Spinal cord (tissue), 10 donors: Measurements from ENCODE around the gene COQ8B. TPM values are rescaled to one million over a fixed set of nuclear protein-coding genes. Genes with fewer than 3 reads are reported as not detected.

Source experiments
- DNase-seq, 6 donors: peaks; one replicate each; pipeline versions ENCODE4 v3.0.0 to v3.0.0-alpha.2; 2013 to 2015; ENCODE audit warnings: low spot score in 6 of 6, low read depth in 4 of 6
- H3K27ac ChIP-seq: one replicate; pipeline ENCODE4 v1.5.1; 2013; ENCODE audit warnings: low read depth, low read length, control low read depth
- H3K27me3 ChIP-seq: one replicate; pipeline ENCODE4 v1.6.1; 2013; ENCODE audit warnings: low read length; ENCODE audit not compliant: control insufficient read depth, insufficient read depth
- H3K36me3 ChIP-seq: one replicate; pipeline ENCODE4 v1.6.1; 2013; ENCODE audit warnings: low read length; ENCODE audit not compliant: control insufficient read depth, insufficient read depth
- H3K4me1 ChIP-seq: one replicate; pipeline ENCODE4 v1.6.1; 2013; ENCODE audit warnings: low read length; ENCODE audit not compliant: control insufficient read depth, insufficient read depth
- H3K4me3 ChIP-seq: one replicate; pipeline ENCODE4 v1.5.1; 2013; ENCODE audit warnings: low read depth, low read length, control low read depth
- H3K9me3 ChIP-seq: one replicate; pipeline ENCODE4 v1.6.1; 2013; ENCODE audit warnings: low read length; ENCODE audit not compliant: control insufficient read depth, insufficient read depth
- WGBS: methylation state at CpG from one replicate; pipeline ENCODE4 v1.1.5; 2013; ENCODE audit warnings: missing lambda C conversion rate; ENCODE audit not compliant: insufficient coverage; 5-methylcytosine and 5-hydroxymethylcytosine counted together
- polyA plus RNA-seq, 2 donors: library from polyadenylated mRNA; unstranded; fragments of 120-200 nt; gene quantifications; one replicate each; pipeline ENCODE4 v1.2.1, GENCODE V29; 2013; ENCODE audit not compliant: insufficient read length in 2 of 2
- total RNA-seq, 2 donors: library from RNA; depleted of rRNA in 1 of 2; stranded (reverse); fragments of 120-200 nt in 1 of 2; fragments of >200 nt in 1 of 2; gene quantifications; one replicate each; pipeline versions ENCODE4 v1.2.3 to v1.2.4, GENCODE V29; 2013 to 2014
- donor health status: healthy.

Gene COQ8B
- total and polyA plus RNA-seq, 4 donors, result 25.7 to 47.9 (median 43.6) TPM

DNA sequence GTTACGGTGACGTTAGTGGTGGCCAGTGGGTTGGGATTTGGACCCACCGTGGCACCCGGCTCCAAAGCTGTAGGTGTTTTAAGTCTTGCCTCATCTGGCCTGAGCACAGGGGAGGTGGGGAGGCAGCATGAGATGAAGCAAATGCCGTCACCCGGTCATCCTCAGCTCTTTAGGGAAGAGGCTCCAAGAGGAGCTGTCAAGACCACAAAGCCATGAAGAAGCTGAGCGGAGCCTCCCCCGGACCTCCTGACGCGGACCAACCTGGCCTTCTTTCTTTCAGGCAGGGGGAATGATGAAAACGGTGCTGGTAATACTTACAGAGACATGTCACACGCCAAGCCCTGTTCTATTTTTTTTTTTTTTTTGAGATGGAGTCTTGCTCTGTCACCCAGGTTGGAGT is 26.2 kb upstream of the COQ8B start:
- no peak overlapping the region for H3K27ac ChIP-seq
- no peak overlapping the region for H3K4me3 ChIP-seq
- H3K27me3 ChIP-seq, result no peaks in the 10 kb centered on the region
- H3K9me3 ChIP-seq, result no peaks in the 10 kb centered on the region
- peaks cover 15% of the 10 kb centered on the region for H3K4me1 ChIP-seq
- peaks cover 46% of the 10 kb centered on the region for H3K36me3 ChIP-seq
- no peak for DNase-seq
- WGBS, result 85% methylated on average over 10 of the region's 12 CpGs

DNA sequence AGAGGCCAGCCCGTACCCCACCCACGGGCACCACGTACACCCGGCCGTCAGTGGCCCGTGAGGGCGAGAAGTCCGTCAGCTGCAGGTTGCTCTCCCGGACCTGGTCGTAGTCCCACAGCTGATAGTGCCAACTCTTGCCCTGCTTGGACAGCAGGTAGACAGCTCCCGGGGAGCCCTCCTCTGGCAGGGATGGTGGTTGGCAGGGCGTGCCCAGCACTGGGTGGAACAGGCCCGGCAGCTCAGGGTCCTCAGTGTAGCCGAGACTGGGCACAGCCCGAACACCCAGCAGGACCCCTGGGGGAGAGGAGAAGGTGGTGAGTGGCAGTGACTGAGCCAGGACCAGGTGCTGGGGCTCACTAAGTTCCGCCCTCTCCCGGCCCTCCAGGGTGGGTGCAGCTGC is 25.8 kb upstream of the COQ8B start:
- DNase-seq, result no peak
- Histone ChIP-seq H3K9me3 (no peaks in the 10 kb centered on the region), H3K27me3 (no peaks in the 10 kb centered on the region), H3K27ac (no peak overlapping the region), H3K36me3 (peaks cover 50% of the 10 kb centered on the region), H3K4me3 (no peak overlapping the region), H3K4me1 (peaks cover 15% of the 10 kb centered on the region)
- WGBS, result 92% methylated on average over 17 of the region's 17 CpGs

DNA sequence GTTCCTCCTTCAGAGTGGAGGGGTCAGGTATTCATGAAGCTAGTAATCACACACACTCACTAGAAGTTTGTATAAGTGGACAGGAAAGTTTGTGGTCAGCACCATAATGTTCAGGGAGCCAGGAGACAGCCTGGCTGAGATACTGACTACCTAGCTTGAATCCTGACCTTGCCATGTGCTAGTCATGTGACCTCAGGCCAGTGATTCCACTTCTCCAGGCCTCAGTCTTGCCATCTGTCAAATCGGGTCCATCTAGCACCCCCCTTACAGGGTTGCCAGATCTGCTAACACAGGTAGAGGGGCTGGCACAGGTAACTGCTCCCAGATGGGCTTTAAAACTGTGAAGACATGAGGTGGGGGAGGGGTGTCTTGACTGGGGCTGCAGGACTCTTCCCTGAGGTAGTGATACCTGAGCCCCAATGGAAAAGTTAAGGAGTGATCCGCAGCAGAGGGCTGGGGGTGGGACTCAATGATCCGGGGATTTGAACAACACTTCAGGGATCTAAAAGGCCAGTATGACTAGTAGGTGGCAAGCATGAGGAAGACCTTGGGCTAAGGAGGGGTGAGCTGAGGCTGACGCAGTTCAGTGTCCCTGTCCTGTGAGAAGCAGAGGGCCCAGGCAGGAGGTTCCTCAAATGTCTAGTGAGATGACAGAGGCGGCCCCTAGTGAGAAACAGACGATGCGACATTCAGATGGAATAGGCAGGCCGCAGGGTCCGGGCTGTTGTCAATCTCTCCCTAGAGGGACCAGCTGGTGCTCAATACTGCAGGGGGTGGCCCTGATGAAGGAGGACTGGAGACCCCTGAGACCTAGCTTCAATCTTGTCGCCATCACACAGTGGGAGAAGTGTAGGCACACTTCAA is 25.1 kb upstream of the COQ8B start:
- H3K27ac ChIP-seq, result no peak overlapping the region
- peaks cover 15% of the 10 kb centered on the region for H3K4me1 ChIP-seq
- H3K36me3 ChIP-seq, result peaks cover 57% of the 10 kb centered on the region
- H3K4me3 ChIP-seq, result no peak overlapping the region
- no peaks in the 10 kb centered on the region for H3K9me3 ChIP-seq
- H3K27me3 ChIP-seq, result no peaks in the 10 kb centered on the region
- DNase-seq, result no peak
- WGBS, result 69% methylated on average over 9 of the region's 10 CpGs

GRCh38 chr19:40740747-40741146 is 24.1 kb upstream of the COQ8B start:
- Histone ChIP-seq H3K4me1 (peaks cover 15% of the 10 kb centered on the region), H3K27ac (peak overlapping the region; percentile 73), H3K36me3 (peaks cover 67% of the 10 kb centered on the region), H3K27me3 (no peaks in the 10 kb centered on the region), H3K9me3 (no peaks in the 10 kb centered on the region), H3K4me3 (no peak overlapping the region)
- WGBS, result 60% methylated on average over 3 of the region's 6 CpGs
- DNase-seq, result peak in 2 of 6 donors; percentile 44 to 62

GRCh38 chr19:40739871-40740703 is 23.4 kb upstream of the COQ8B start:
- 77% methylated on average over 15 of the region's 16 CpGs for WGBS
- H3K27ac ChIP-seq, result peak overlapping the region; percentile 73

DNA sequence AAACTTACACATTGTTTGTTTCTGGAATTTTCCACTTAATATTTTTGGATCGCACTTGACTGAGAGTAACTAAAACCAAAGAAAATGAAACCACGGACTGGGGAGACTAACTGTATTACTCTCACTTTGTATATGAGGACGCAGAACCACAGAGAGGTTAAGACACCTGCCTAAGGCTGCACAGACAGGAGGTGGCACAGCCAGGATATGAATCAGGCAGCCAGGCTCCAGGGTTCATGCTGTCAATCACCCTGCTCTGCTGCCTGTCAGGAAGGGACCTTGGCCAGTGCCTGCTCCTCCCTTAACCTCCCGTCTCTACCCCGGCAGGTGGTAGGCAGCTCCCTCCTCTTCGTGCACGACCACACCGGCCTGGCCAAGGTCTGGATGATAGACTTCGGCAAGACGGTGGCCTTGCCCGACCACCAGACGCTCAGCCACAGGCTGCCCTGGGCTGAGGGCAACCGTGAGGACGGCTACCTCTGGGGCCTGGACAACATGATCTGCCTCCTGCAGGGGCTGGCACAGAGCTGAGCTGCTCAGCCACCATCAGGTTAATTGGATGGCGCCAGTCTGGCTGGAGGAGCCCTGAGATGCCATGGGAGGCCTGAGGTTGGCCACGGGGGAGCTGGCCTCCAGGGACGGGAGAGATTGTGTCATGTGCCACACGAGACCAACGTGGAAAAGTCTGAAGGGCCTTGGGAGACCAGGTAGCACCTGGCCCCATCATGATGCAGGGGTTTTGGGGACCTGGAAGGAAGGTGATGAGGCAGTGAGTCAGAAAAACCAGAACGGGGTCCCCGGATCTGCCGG is 22.5 kb upstream of the COQ8B start:
- Histone ChIP-seq H3K27ac (no peak overlapping the region), H3K4me3 (no peak overlapping the region), H3K36me3 (peaks cover 73% of the 10 kb centered on the region), H3K9me3 (no peaks in the 10 kb centered on the region), H3K27me3 (no peaks in the 10 kb centered on the region), H3K4me1 (peaks cover 15% of the 10 kb centered on the region)
- 92% methylated on average over 21 of the region's 22 CpGs for WGBS
- DNase-seq, result no peak

More at GRCh38 chr19:40739871-40740703, 23.4 kb upstream of the COQ8B start:
- Histone ChIP-seq H3K9me3 (no peaks in the 10 kb centered on the region), H3K4me1 (peaks cover 15% of the 10 kb centered on the region), H3K36me3 (peaks cover 72% of the 10 kb centered on the region), H3K27me3 (no peaks in the 10 kb centered on the region), H3K4me3 (no peak overlapping the region)
- DNase-seq, result no peak

GRCh38 chr19:40737102-40737644 is 20.5 kb upstream of the COQ8B start:
- DNase-seq, result no peak
- 78% methylated on average over 7 of the region's 9 CpGs for WGBS
- no peaks in the 10 kb centered on the region for H3K27me3 ChIP-seq
- no peak overlapping the region for H3K27ac ChIP-seq
- H3K36me3 ChIP-seq, result peaks cover 70% of the 10 kb centered on the region
- peaks cover 15% of the 10 kb centered on the region for H3K4me1 ChIP-seq
- H3K9me3 ChIP-seq, result no peaks in the 10 kb centered on the region
- H3K4me3 ChIP-seq, result no peak overlapping the region

DNA sequence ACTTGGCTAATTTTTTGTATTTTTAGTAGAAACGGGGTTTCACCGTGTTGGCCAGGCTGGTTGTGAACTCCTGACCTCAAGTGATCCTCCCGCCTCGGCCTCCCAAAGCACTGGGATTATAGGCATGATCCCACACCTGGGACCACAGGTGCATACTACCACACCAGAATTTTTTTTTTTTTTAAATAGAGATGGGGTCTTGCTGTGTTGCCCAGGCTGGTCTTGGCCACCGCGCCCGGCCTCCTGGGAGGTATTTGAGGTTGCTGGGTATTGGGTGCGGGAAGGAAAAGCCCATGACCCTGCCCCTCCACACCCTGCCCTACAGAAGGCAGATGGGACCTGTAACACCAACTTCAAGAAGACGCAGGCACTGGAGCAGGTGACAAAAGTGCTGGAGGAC is 20.0 kb upstream of the COQ8B start:
- WGBS, result 100% methylated on average over 4 of the region's 9 CpGs
- Histone ChIP-seq H3K4me1 (peaks cover 15% of the 10 kb centered on the region), H3K36me3 (peaks cover 74% of the 10 kb centered on the region), H3K27ac (no peak overlapping the region), H3K9me3 (no peaks in the 10 kb centered on the region), H3K4me3 (no peak overlapping the region), H3K27me3 (no peaks in the 10 kb centered on the region)
- DNase-seq, result no peak
